GM20431 (cell line): ENCODE measurements around the gene ZGPAT.
"Not testable (repeated sequence)": the region's sequence is repeated elsewhere in the genome, so short reads cannot be mapped to it uniquely, and the experiment has no call there.

ENCODE experiments used
- in situ Hi-C: fragments of 300-500 bp; cut with MseI, MboI; formaldehyde crosslinking; loops from one replicate; pipeline ENCODE4 v1.15.0; 2020; ENCODE audit warnings: low sequenced_read_pairs; ENCODE audit not compliant: unreplicated experiment

Gene ZGPAT

DNA sequence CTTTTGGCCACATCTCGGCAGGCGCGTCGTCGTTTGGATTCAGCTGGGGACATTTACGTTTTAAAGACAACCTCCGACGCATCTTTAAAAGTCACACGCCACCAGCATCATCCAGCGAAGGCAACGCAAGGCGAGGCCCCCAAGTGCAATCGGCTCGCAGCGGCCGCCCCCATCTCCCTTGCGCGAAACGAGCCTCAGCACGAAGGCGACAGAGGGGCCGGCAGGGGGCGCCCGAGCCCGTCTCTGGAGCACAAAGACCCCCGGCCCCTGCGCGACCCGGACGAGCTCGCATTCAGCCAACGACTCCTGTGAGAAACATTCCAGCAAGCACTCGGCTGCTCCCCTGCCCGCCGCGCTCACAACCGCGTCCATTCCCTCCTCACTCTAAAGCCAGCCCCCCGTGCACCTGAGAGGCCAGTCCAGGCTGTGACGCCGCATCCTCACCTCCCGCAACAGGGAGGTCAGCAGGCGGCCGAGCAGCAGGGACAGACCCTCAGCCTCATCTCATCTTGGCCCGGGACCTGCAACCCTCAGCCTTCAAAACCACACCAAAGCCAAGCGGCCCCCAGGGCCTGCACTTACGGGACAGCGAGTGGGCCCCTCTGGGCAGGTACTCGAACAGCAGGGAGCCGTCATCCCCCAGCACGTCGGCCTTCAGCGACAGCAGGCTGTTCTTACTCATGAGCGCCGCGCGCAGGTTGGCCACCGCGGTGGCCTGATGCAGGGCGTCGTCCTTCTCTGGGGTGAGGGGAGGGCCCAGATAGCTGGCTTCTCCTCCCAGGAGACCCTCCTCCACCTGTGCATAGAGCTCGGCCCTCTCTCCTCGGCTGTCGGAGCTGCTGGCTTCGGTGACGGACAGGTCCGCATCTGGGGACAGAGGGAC is 67.5 kb downstream of the ZGPAT start:
- in situ Hi-C loops: no loop called here

DNA sequence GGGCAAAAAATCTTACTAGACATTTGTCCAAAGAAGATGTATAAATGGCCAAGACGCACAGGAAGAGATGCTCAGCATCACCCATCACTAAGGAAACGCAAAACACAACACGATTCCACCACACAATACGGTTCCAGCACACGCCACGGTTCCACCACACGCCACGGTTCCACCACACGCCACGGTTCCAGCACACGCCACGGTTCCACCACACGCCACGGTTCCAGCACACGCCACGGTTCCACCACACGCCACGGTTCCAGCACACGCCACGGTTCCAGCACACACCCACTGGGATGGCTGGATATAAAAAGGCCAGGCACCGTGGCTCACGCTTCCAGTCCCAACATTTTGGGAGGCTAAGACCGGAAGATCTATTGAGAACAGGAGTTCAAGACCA is 69.0 kb downstream of the ZGPAT start:
- in situ Hi-C loops: not testable (repeated sequence)

DNA sequence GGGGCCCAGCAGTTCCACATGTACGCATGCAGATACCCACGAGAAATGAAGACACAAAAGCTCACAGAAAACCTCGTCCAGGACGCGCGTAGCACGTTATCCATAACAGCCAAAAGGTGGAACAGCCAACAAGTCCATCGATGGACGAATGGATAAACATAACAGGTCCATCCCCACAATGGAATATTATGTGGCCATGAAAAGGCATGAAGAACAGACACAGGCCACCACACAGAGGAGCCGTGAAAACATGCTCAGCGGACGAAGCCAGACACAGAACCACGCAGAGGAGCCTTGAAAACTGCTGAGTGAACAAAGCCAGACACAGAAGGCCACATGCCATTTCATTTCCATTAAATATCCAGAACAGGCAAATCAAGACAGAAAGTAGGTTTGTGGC is 69.8 kb downstream of the ZGPAT start:
- in situ Hi-C loops: no loop called here

GRCh38 chr20:63778034-63778752 is 70.4 kb downstream of the ZGPAT start:
- in situ Hi-C loops: no loop called here

GRCh38 chr20:63778857-63779256 is 71.0 kb downstream of the ZGPAT start:
- in situ Hi-C loops: no loop called here

GRCh38 chr20:63781181-63781580 is 73.3 kb downstream of the ZGPAT start:
- in situ Hi-C loops: no loop called here

DNA sequence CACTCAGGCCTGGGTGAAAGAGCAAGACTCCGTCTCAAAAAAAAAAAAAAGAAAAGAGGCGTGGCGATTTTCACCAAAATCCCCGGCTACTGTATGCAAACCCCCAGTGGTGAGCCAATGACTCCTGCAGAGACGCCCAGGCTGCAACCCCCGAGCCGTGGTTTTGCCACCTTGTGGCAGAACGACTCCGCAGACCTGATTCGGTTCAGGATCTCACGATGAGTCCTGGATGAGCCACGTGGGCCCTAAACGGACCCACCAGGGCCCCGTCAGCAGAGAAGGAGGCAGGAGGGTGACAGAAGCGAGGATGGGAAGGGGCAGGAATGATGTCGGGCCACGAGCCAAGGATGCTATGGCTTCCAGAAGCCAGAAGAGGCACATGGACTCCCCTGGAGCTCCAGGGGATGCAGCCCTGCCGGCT is 74.2 kb downstream of the ZGPAT start:
- in situ Hi-C loops: no loop called here

DNA sequence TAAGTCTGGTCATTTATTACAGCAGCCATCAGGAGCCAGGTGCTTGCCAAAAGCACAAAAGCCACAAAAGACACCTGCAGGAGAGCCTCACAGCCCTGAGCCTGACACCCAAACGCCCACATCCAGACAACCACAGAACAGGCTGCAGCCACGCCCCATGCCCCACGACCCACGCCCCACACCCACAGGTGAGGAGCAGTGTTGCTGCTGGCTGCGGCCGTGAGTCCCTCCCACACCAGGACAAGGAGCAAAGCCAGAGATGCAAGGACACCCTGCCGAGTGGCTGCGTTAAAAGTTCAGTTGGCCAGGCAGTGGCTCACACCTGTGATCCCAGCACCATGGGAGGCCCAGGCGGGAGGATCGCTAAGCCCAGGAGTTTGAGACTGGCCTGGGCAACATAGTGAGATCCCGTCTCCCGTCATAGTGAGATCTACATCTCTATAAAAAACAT is 74.7 kb downstream of the ZGPAT start:
- in situ Hi-C loops: no loop called here

- in situ Hi-C loops: no loop called here
Measured at GRCh38 chr20:63783970-63784369, 76.1 kb downstream of the ZGPAT start.

DNA sequence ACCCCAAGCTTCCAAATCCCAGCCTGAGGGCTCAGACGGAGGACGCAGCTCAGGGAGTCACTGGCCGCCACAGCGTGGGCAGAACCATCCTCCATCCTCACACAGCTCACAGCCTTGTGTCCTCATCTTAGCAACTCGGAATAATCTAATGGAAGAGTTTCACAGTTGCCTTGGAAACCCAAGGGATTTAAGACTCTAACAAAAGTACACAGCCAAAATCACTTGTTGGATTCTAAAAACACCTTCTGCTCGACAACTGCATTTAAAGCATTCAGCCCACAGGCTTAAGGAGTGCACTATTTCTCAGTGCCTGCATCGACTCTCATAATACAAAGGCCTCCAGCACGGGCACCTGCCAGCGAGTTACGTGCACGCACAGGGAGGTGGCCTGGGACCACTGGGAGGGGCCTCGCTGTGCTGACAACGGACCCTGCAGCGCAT is 77.9 kb downstream of the ZGPAT start:
- in situ Hi-C loops: no loop called here
